ENCODE measurements around the gene ZNF343. TPM values are rescaled to one million over a fixed set of nuclear protein-coding genes. Genes with fewer than 3 reads are reported as not detected.

ZNF343 gene
- total and polyA plus RNA-seq, 2 donors (not counting 3 experiments of a cell fraction or from before 2014, with no cell fraction given) = 4.7 to 7.9 TPM

DNA sequence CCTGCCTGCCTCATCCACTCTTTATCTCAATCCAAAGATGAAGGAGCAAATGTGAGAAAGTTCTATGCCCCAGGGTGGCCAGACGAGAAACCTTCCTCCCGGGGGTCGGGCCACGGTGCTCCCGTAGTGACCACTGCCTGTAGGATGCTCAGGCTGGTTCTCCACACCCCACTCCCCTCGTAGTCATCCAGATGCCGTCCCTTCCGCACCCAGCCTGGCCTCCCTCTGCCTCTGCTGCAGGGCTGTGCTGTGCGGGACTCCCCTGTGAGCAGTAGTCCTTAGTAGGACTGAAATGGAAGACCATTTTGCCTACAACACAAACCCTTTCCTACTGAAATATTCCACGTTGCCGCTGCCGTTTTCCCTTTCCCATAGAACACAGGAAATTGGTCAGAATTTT, 29.6 kb upstream of the ZNF343 start:
- dilution Hi-C loops (cut with MboI; ENCODE audit: extremely low pct_ligation_motif_present, low sequenced_read_pairs) = no loop called here
- CTCF ChIA-PET = interaction anchor here (4.4 kb wide), 1 partner anchor 16 kb away, joined by 19 read pairs; no protein-coding TSS in a partner anchor

DNA sequence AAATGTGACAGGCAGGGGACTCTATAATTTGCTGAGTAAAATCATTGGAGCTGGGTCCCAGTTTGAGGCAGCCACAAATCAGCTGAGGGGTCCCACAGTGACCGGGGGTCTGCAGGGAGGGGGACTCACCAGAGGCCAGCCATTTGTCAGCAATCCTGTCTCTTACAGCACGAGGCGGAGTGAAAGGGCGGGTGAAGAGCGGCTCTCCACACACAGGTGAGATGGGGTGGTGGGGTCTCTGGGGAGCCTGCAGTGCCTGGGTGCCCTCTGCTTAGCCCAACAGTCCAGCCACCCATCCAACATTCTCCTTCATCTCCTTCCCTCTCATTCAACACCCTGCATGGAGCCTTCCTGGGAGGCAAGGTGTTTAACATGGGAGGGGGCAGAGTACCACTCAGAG, 28.4 kb upstream of the ZNF343 start:
- Histone ChIP-seq H3K4me1 (ENCODE audit: control insufficient read depth, extremely low read depth, insufficient read depth, low read length) (no peaks in the 10 kb centered on the region), H3K9me3 (replicated peaks; ENCODE audit: control insufficient read depth, insufficient read depth, low read length) (no peaks in the 10 kb centered on the region), H4K20me1 (replicated peaks; ENCODE audit: control insufficient read depth, extremely low read depth, insufficient read depth, low read length) (no peaks in the 10 kb centered on the region), H3K27me3 (ENCODE audit: control insufficient read depth in 2 of 2, insufficient read depth in 2 of 2, low read length in 2 of 2) (peaks cover 12 to 15% of the 10 kb centered on the region in 2 experiments), H3K79me2 (ENCODE audit: control insufficient read depth, insufficient read depth, low read length) (no peaks in the 10 kb centered on the region), H3K9me1 (replicated peaks; ENCODE audit: control insufficient read depth, extremely low read depth, insufficient read depth, low read length) (no peaks in the 10 kb centered on the region), H3K4me3 (replicated peaks in 1 of 3; ENCODE audit: insufficient read depth in 1 of 3, low read depth in 1 of 3, low read length in 3 of 3) (no peak overlapping the region), H3K27ac (ENCODE audit: insufficient read depth, low read depth, low read length) (no peak overlapping the region), H3K4me2 (ENCODE audit: insufficient read depth, low read length) (no peak overlapping the region), H3K9ac (replicated peaks; ENCODE audit: extremely low read depth, insufficient read depth, low read length) (no peak overlapping the region), H3K36me3 (ENCODE audit: control insufficient read depth in 2 of 2, extremely low read depth in 1 of 2, insufficient read depth in 2 of 2, low read length in 2 of 2) (no peaks in the 10 kb centered on the region), H2AFZ (ENCODE audit: low read depth, low read length) (no peak overlapping the region)
- POLR2A ChIA-PET = no interaction called here
- no TSS peak for BruUV-seq (replicated peaks)
- intact Hi-C loops (cut with micrococcal nuclease) (no loop called here), dilution Hi-C loops (cut with MboI; ENCODE audit: extremely low pct_ligation_motif_present, low sequenced_read_pairs) (no loop called here)
- TF ChIP-seq, protein P1, sequence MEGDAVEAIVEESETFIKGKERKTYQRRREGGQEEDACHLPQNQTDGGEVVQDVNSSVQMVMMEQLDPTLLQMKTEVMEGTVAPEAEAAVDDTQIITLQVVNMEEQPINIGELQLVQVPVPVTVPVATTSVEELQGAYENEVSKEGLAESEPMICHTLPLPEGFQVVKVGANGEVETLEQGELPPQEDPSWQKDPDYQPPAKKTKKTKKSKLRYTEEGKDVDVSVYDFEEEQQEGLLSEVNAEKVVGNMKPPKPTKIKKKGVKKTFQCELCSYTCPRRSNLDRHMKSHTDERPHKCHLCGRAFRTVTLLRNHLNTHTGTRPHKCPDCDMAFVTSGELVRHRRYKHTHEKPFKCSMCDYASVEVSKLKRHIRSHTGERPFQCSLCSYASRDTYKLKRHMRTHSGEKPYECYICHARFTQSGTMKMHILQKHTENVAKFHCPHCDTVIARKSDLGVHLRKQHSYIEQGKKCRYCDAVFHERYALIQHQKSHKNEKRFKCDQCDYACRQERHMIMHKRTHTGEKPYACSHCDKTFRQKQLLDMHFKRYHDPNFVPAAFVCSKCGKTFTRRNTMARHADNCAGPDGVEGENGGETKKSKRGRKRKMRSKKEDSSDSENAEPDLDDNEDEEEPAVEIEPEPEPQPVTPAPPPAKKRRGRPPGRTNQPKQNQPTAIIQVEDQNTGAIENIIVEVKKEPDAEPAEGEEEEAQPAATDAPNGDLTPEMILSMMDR (IDR thresholded peaks at IDR 0.05; ENCODE audit: extremely low read depth in 1 of 2, insufficient read depth in 1 of 2, low read depth in 1 of 2, low read length in 2 of 2) = no peak
- no peak for TF ChIP-seq GATA2 (IDR thresholded peaks at IDR 0.05; ENCODE audit: insufficient read depth, insufficient read length, low read depth, low read length)
- no peak for TF ChIP-seq JUN (IDR thresholded peaks at IDR 0.05; ENCODE audit: borderline replicate concordance, insufficient read depth, insufficient read length, low read depth)
- no peak for TF ChIP-seq EZH2 (IDR thresholded peaks at IDR 0.05; ENCODE audit: borderline replicate concordance, low read depth, low read length, severe bottlenecking)
- TF ChIP-seq MAX (IDR thresholded peaks at IDR 0.05; ENCODE audit: insufficient read depth, insufficient read length) = no peak
- no peak for TF ChIP-seq POLR2A (IDR thresholded peaks at IDR 0.05; ENCODE audit: low read depth, low read length)
- no peak for TF ChIP-seq MYC (IDR thresholded peaks at IDR 0.05; ENCODE audit: low read depth, low read length)
- TF ChIP-seq FOS (IDR thresholded peaks at IDR 0.05; ENCODE audit: borderline replicate concordance, insufficient read depth, low read length) = no peak
- TF ChIP-seq POLR2AphosphoS5 (IDR thresholded peaks at IDR 0.05; ENCODE audit: insufficient read depth, low read depth, low read length) = no peak
- CTCF ChIA-PET = interaction anchor here (4.4 kb wide), 1 partner anchor 15 kb away, joined by 19 read pairs; no protein-coding TSS in a partner anchor
- no peak for DNase-seq (ENCODE audit: low read depth, low spot score)
- no peak for FAIRE-seq

More for the DNA sequence above, 29.6 kb upstream of the ZNF343 start:
- no peak overlapping the region for H3K4me3 ChIP-seq (replicated peaks in 1 of 3; ENCODE audit: insufficient read depth in 1 of 3, low read depth in 1 of 3, low read length in 3 of 3)
- H3K9ac ChIP-seq (replicated peaks; ENCODE audit: extremely low read depth, insufficient read depth, low read length) = no peak overlapping the region
- H3K27ac ChIP-seq (ENCODE audit: insufficient read depth, low read depth, low read length) = no peak overlapping the region
- no TSS peak for BruUV-seq (replicated peaks)
- H3K9me1 ChIP-seq (replicated peaks; ENCODE audit: control insufficient read depth, extremely low read depth, insufficient read depth, low read length) = no peaks in the 10 kb centered on the region
- no peaks in the 10 kb centered on the region for H3K9me3 ChIP-seq (replicated peaks; ENCODE audit: control insufficient read depth, insufficient read depth, low read length)
- no peaks in the 10 kb centered on the region for H3K79me2 ChIP-seq (ENCODE audit: control insufficient read depth, insufficient read depth, low read length)
- DNase-seq (ENCODE audit: low read depth, low spot score) (no peak), FAIRE-seq (no peak)
- peaks cover 9 to 11% of the 10 kb centered on the region in 2 experiments for H3K27me3 ChIP-seq (ENCODE audit: control insufficient read depth in 2 of 2, insufficient read depth in 2 of 2, low read length in 2 of 2)
- intact Hi-C loops (cut with micrococcal nuclease) = no loop called here
- no peaks in the 10 kb centered on the region for H3K36me3 ChIP-seq (ENCODE audit: control insufficient read depth in 2 of 2, extremely low read depth in 1 of 2, insufficient read depth in 2 of 2, low read length in 2 of 2)
- no peaks in the 10 kb centered on the region for H3K4me1 ChIP-seq (ENCODE audit: control insufficient read depth, extremely low read depth, insufficient read depth, low read length)
- H3K4me2 ChIP-seq (ENCODE audit: insufficient read depth, low read length) = no peak overlapping the region
- TF ChIP-seq JUN (IDR thresholded peaks at IDR 0.05; ENCODE audit: borderline replicate concordance, insufficient read depth, insufficient read length, low read depth) = no peak
- no peak for TF ChIP-seq EZH2 (IDR thresholded peaks at IDR 0.05; ENCODE audit: borderline replicate concordance, low read depth, low read length, severe bottlenecking)
- no peak for TF ChIP-seq MYC (IDR thresholded peaks at IDR 0.05; ENCODE audit: low read depth, low read length)
- TF ChIP-seq POLR2A (IDR thresholded peaks at IDR 0.05; ENCODE audit: low read depth, low read length) = no peak
- no peak for TF ChIP-seq POLR2AphosphoS5 (IDR thresholded peaks at IDR 0.05; ENCODE audit: insufficient read depth, low read depth, low read length)
- no peak for TF ChIP-seq GATA2 (IDR thresholded peaks at IDR 0.05; ENCODE audit: insufficient read depth, insufficient read length, low read depth, low read length)
- TF ChIP-seq, protein P1 (IDR thresholded peaks at IDR 0.05; ENCODE audit: extremely low read depth in 1 of 2, insufficient read depth in 1 of 2, low read depth in 1 of 2, low read length in 2 of 2) = no peak
- H2AFZ ChIP-seq (ENCODE audit: low read depth, low read length) = no peak overlapping the region
- H4K20me1 ChIP-seq (replicated peaks; ENCODE audit: control insufficient read depth, extremely low read depth, insufficient read depth, low read length) = no peaks in the 10 kb centered on the region
- POLR2A ChIA-PET = no interaction called here
